B cell (primary cell): ENCODE results near the gene CMTM7. TPM values are rescaled to one million over a fixed set of nuclear protein-coding genes. Genes with fewer than 3 reads are reported as not detected.
A peak's percentile ranks its signal among the peaks of the same experiment; 100 is the strongest.

Experiments used
- ATAC-seq: fragments of 200-7000 bp; cut with Tn5 transposase; one replicate; pipeline ENCODE4 v1.10.0; 2021; ENCODE audit warnings: low read depth, mild to moderate bottlenecking, moderate number of reproducible peaks, moderate library complexity
- CTCF ChIA-PET: fragments of 350-600 bp; sonication (Branson Sonifier 250); formaldehyde crosslinking; loops from one replicate; lab custom pipeline; 2021; ENCODE audit warnings: antibody characterized with exemption, inconsistent platforms; lab: Charles Lee
- POLR2A ChIA-PET: fragments of 350-600 bp; sonication (Branson Sonifier 250); formaldehyde crosslinking; loops from one replicate; lab custom pipeline; 2021; ENCODE audit warnings: antibody characterized with exemption; lab: Charles Lee
- DNase-seq: peaks from one replicate; pipeline ENCODE4 v3.0.0; 2013
- H2AFZ ChIP-seq: 2 replicates; pipeline ENCODE4 v1.6.1; 2012; ENCODE audit warnings: mild to moderate bottlenecking, low read depth, low read length; ENCODE audit not compliant: insufficient read depth, poor library complexity, severe bottlenecking
- H3K27ac ChIP-seq, 2 donors: 1 replicate in 1 of 2; 2 replicates in 1 of 2; pipeline ENCODE4 v1.5.1; 2012 to 2013; ENCODE audit warnings: low read length in 2 of 2, mild to moderate bottlenecking in 2 of 2, moderate library complexity in 1 of 2
- H3K27me3 ChIP-seq, 4 experiments: fragments of 200-600 bp in 1 of 4; sonication (generic) in 1 of 4; replicated peaks in 1 of 4; 1 replicate in 2 of 4; 2 replicates in 2 of 4; pipeline versions ENCODE4 v1.6.1 to v1.7.0; 2013 to 2016; ENCODE audit warnings: low read length in 3 of 4, mild to moderate bottlenecking in 2 of 4, mixed read lengths in 1 of 4, moderate library complexity in 1 of 4; ENCODE audit not compliant: insufficient read depth in 4 of 4, control insufficient read depth in 3 of 4; ENCODE audit errors: control extremely low read depth in 1 of 4
- H3K36me3 ChIP-seq, 2 experiments: replicated peaks in 1 of 2; 1 replicate in 1 of 2; 2 replicates in 1 of 2; pipeline versions ENCODE4 v1.6.1 to v1.7.1; 2013; ENCODE audit warnings: low read length in 1 of 2; ENCODE audit not compliant: insufficient read depth in 2 of 2, control insufficient read depth in 1 of 2; ENCODE audit errors: control extremely low read depth in 1 of 2, extremely low read depth in 1 of 2
- H3K4me1 ChIP-seq, 2 donors: fragments of 200-600 bp in 1 of 2; sonication (generic) in 1 of 2; 1 replicate in 1 of 2; 2 replicates in 1 of 2; pipeline versions ENCODE4 v1.5.1 to v1.6.1; 2013 to 2017; ENCODE audit warnings: low read length in 2 of 2; ENCODE audit not compliant: control insufficient read depth in 2 of 2, insufficient read depth in 2 of 2
- H3K4me2 ChIP-seq: replicated peaks from 2 replicates; pipeline ENCODE3; 2012; ENCODE audit warnings: mild to moderate bottlenecking, low read depth, low read length; ENCODE audit not compliant: poor library complexity, severe bottlenecking
- H3K4me3 ChIP-seq, 5 experiments: fragments of 200-600 bp in 1 of 5; sonication (generic) in 1 of 5; 1 replicate in 3 of 5; 2 replicates in 2 of 5; pipeline versions ENCODE4 v1.5.1 to v1.7.0; 2011 to 2016; ENCODE audit warnings: low read length in 4 of 5, mild to moderate bottlenecking in 4 of 5, low read depth in 2 of 5, control low read depth in 1 of 5, moderate library complexity in 1 of 5; ENCODE audit not compliant: insufficient read depth in 1 of 5; ENCODE audit errors: control extremely low read depth in 1 of 5, extremely low read depth in 1 of 5
- H3K79me2 ChIP-seq: fragments of 200-600 bp; sonication (generic); one replicate; pipeline ENCODE4 v1.6.0; 2016; ENCODE audit warnings: low read length; ENCODE audit not compliant: control insufficient read depth, insufficient read depth
- H3K9ac ChIP-seq: fragments of 200-600 bp; sonication (generic); 2 replicates; pipeline ENCODE4 v1.6.1; 2017; ENCODE audit warnings: mild to moderate bottlenecking, low read length, moderate library complexity
- H3K9me3 ChIP-seq, 3 donors: one replicate each; pipeline versions ENCODE4 v1.6.1 to v1.7.1; 2013; ENCODE audit warnings: low read length in 2 of 3; ENCODE audit not compliant: control insufficient read depth in 2 of 3, insufficient read depth in 1 of 3; ENCODE audit errors: control extremely low read depth in 1 of 3
- H4K20me1 ChIP-seq: 2 replicates; pipeline ENCODE4 v1.6.0; 2012; ENCODE audit warnings: mild to moderate bottlenecking, low read length; ENCODE audit not compliant: insufficient read depth, control insufficient read depth, poor library complexity, severe bottlenecking
- H3K27ac Mint-ChIP-seq: one replicate; pipeline ENCODE4 v1.8.0; 2021; ENCODE audit warnings: mixed read lengths
- H3K27me3 Mint-ChIP-seq: one replicate; pipeline ENCODE4 v1.8.0; 2021; ENCODE audit warnings: mixed read lengths
- H3K4me1 Mint-ChIP-seq: one replicate; pipeline ENCODE4 v1.8.0; 2021; ENCODE audit warnings: mixed read lengths
- H3K4me3 Mint-ChIP-seq: one replicate; pipeline ENCODE4 v1.8.0; 2021; ENCODE audit warnings: mixed read lengths
- H3K9me3 Mint-ChIP-seq: one replicate; pipeline ENCODE4 v1.8.0; 2022; ENCODE audit warnings: mixed read lengths; ENCODE audit not compliant: insufficient read depth
- CTCF ChIP-seq: fragments of 200-600 bp; IDR thresholded peaks from one replicate; pipeline ENCODE4 v1.8.0; 2022; ENCODE audit warnings: antibody characterized with exemption, mild to moderate bottlenecking
- EZH2 ChIP-seq: IDR thresholded peaks from 2 replicates; pipeline ENCODE4 v1.6.1; 2012; ENCODE audit warnings: borderline replicate concordance, low read depth, mild to moderate bottlenecking, moderate library complexity, low read length; ENCODE audit not compliant: insufficient read depth, poor library complexity, severe bottlenecking
- WGBS: methylation state at CpG from one replicate; pipeline ENCODE4 v1.1.5; 2013; ENCODE audit warnings: missing lambda C conversion rate; ENCODE audit not compliant: insufficient coverage; 5-methylcytosine and 5-hydroxymethylcytosine counted together
- intact Hi-C: fragments of 100-400 bp; cut with micrococcal nuclease; formaldehyde crosslinking; loops from one replicate; pipeline ENCODE4 v1.10.0; 2022
- polyA plus RNA-seq: library from polyadenylated mRNA; depleted of rRNA; stranded (reverse); fragments of >200 nt; gene quantifications from 2 replicates; pipeline ENCODE4 v1.2.3, GENCODE V29; 2012
- total RNA-seq, 2 donors: library from RNA; stranded (reverse); fragments of 120-200 nt in 1 of 2; gene quantifications; 1 replicate in 1 of 2; 2 replicates in 1 of 2; pipeline versions ENCODE4 v1.2.3 to v1.2.4, GENCODE V29; 2013 to 2022

CMTM7 gene
- total and polyA plus RNA-seq, 2 donors (not counting 1 experiment from before 2014, with no cell fraction given), result 71.5 to 76.1 TPM

- Histone ChIP-seq H4K20me1 (no peaks in the 10 kb centered on the region), H3K79me2 (no peaks in the 10 kb centered on the region), H3K4me2 (peak overlapping the region; percentile 26), H3K36me3 (no peaks in the 10 kb centered on the region), H3K4me3 (no peak overlapping the region), H3K9me3 (no peaks in the 10 kb centered on the region), H3K27ac (no peak overlapping the region), H3K27me3 (no peaks in the 10 kb centered on the region), H3K9ac (no peak overlapping the region), H2AFZ (peak overlapping the region; percentile 67), H3K4me1 (peaks cover 21 to 26% of the 10 kb centered on the region in 2 donors)
- POLR2A ChIA-PET, result interaction anchor here (1.0 kb wide), 1 partner anchor 93 kb away, joined by 8 read pairs; no protein-coding TSS in a partner anchor
- Mint-ChIP-seq H3K27ac (no peak overlapping the region), H3K27me3 (peaks cover 4% of the 10 kb centered on the region), H3K9me3 (no peaks in the 10 kb centered on the region), H3K4me3 (no peak overlapping the region), H3K4me1 (peaks cover 26% of the 10 kb centered on the region)
- TF ChIP-seq CTCF (peak; percentile 84), EZH2 (no peak)
- CTCF ChIA-PET, result interaction anchor here (0.6 to 7.2 kb wide), 44 partner anchors 10 to 644 kb away, joined by 3 to 238 read pairs (median 4); partner anchors contain the start of gene CMTM7
- ATAC-seq (peak; percentile 67), DNase-seq (peak; percentile 89)
- 69% methylated on average over 3 of the region's 12 CpGs for WGBS
- intact Hi-C loops, result loop anchor here (1.0 to 10.0 kb wide), 6 partner anchors 16 to 200 kb away; partner anchors contain the start of genes CMTM7 and DYNC1LI1
Observed at GRCh38 chr3:32374788-32375595, 16.7 kb upstream of the CMTM7 start.

- H3K27me3 ChIP-seq, result no peaks in the 10 kb centered on the region
- intact Hi-C loops, result loop anchor here (1.0 to 10.0 kb wide), 6 partner anchors 16 to 199 kb away; partner anchors contain the start of genes CMTM7 and DYNC1LI1
- POLR2A ChIA-PET, result interaction anchor here (1.0 to 1.4 kb wide), 2 partner anchors 92 kb away, joined by 5 to 8 read pairs; no protein-coding TSS in a partner anchor
- TF ChIP-seq EZH2 (no peak), CTCF (no peak)
- Mint-ChIP-seq H3K4me1 (peaks cover 27% of the 10 kb centered on the region), H3K27me3 (peaks cover 4% of the 10 kb centered on the region), H3K4me3 (no peak overlapping the region), H3K27ac (no peak overlapping the region), H3K9me3 (no peaks in the 10 kb centered on the region)
- no peaks in the 10 kb centered on the region for H3K9me3 ChIP-seq
- WGBS, result 100% methylated on average over 2 of the region's 5 CpGs
- H3K36me3 ChIP-seq, result no peaks in the 10 kb centered on the region
- CTCF ChIA-PET, result interaction anchor here (0.5 to 7.2 kb wide), 34 partner anchors 9 to 341 kb away, joined by 3 to 238 read pairs (median 6); partner anchors contain the start of gene CMTM7
- no peak overlapping the region for H3K4me3 ChIP-seq
- H3K79me2 ChIP-seq, result no peaks in the 10 kb centered on the region
- H3K4me1 ChIP-seq, result peaks cover 21 to 27% of the 10 kb centered on the region in 2 donors
- H3K9ac ChIP-seq, result no peak overlapping the region
- no peak overlapping the region for H3K27ac ChIP-seq
- no peak overlapping the region for H3K4me2 ChIP-seq
- DNase-seq (no peak), ATAC-seq (no peak)
- H4K20me1 ChIP-seq, result no peaks in the 10 kb centered on the region
- H2AFZ ChIP-seq, result no peak overlapping the region
Observed at GRCh38 chr3:32375596-32375930, 16.1 kb upstream of the CMTM7 start.
